Measurements from ENCODE around the gene LEPR. TPM values are rescaled to one million over a fixed set of nuclear protein-coding genes. Genes with fewer than 3 reads are reported as not detected.
A peak's percentile ranks its signal among the peaks of the same experiment; 100 is the strongest.

Gene LEPR
- total RNA-seq, 4 donors from 2014 or later = 28.2 to 108 (median 43.7) TPM

GRCh38 chr1:65435987-65436386 is 15.5 kb downstream of the LEPR start:
- Histone ChIP-seq H3K36me3 (peaks cover 0 to 31% (median 0%) of the 10 kb centered on the region in 3 donors), H3K9me3 (no peaks in the 10 kb centered on the region), H3K4me1 (peaks cover 0 to 14% (median 3%) of the 10 kb centered on the region in 4 donors), H3K4me3 (no peak overlapping the region), H3K27me3 (no peaks in the 10 kb centered on the region), H3K27ac (peak overlapping the region in 2 of 4 donors; percentile 11 to 20)
- DNase-seq (ENCODE audit: low spot score in 2 of 2) = no peak
- TF ChIP-seq POLR2A (IDR thresholded peaks at IDR 0.05) (no peak), EP300 (IDR thresholded peaks at IDR 0.05) (no peak), CTCF (IDR thresholded peaks at IDR 0.05) (no peak)
- 54 to 58% methylated on average over 2 of the region's 2 CpGs for WGBS, 2 donors

GRCh38 chr1:65437616-65438015 is 17.1 kb downstream of the LEPR start:
- no peak overlapping the region for H3K4me3 ChIP-seq
- H3K9me3 ChIP-seq = no peaks in the 10 kb centered on the region
- H3K36me3 ChIP-seq = peaks cover 0 to 21% (median 0%) of the 10 kb centered on the region in 3 donors
- H3K4me1 ChIP-seq = peaks cover 0 to 4% (median 0%) of the 10 kb centered on the region in 4 donors
- no peak overlapping the region for H3K27ac ChIP-seq
- no peaks in the 10 kb centered on the region for H3K27me3 ChIP-seq
- DNase-seq (ENCODE audit: low spot score in 2 of 2) = no peak
- 93 to 95% methylated on average over 7 of the region's 7 CpGs for WGBS, 2 donors
- no peak for TF ChIP-seq POLR2A (IDR thresholded peaks at IDR 0.05)
- TF ChIP-seq CTCF (IDR thresholded peaks at IDR 0.05) = no peak
- TF ChIP-seq EP300 (IDR thresholded peaks at IDR 0.05) = no peak

GRCh38 chr1:65440322-65440900 is 19.9 kb downstream of the LEPR start:
- 87 to 91% methylated on average over 12 of the region's 12 CpGs for WGBS, 2 donors

GRCh38 chr1:65440915-65441314 is 20.4 kb downstream of the LEPR start:
- Histone ChIP-seq H3K27me3 (no peaks in the 10 kb centered on the region), H3K4me3 (no peak overlapping the region), H3K36me3 (peaks cover 0 to 7% (median 0%) of the 10 kb centered on the region in 3 donors), H3K27ac (no peak overlapping the region), H3K9me3 (no peaks in the 10 kb centered on the region), H3K4me1 (no peaks in the 10 kb centered on the region)
- TF ChIP-seq POLR2A (IDR thresholded peaks at IDR 0.05) (no peak), EP300 (IDR thresholded peaks at IDR 0.05) (no peak), CTCF (IDR thresholded peaks at IDR 0.05) (no peak)
- DNase-seq (ENCODE audit: low spot score in 2 of 2) = no peak
- WGBS, 2 donors = 67 to 74% methylated on average over 1 of the region's 1 CpG

More at GRCh38 chr1:65440322-65440900, 19.9 kb downstream of the LEPR start:
- Histone ChIP-seq H3K4me1 (peaks cover 0 to 4% (median 0%) of the 10 kb centered on the region in 4 donors), H3K9me3 (no peaks in the 10 kb centered on the region), H3K27me3 (no peaks in the 10 kb centered on the region), H3K36me3 (peaks cover 0 to 7% (median 0%) of the 10 kb centered on the region in 3 donors), H3K4me3 (no peak overlapping the region), H3K27ac (no peak overlapping the region)
- TF ChIP-seq CTCF (IDR thresholded peaks at IDR 0.05) = no peak
- TF ChIP-seq EP300 (IDR thresholded peaks at IDR 0.05) = no peak
- TF ChIP-seq POLR2A (IDR thresholded peaks at IDR 0.05) = no peak
- no peak for DNase-seq (ENCODE audit: low spot score in 2 of 2)

GRCh38 chr1:65441464-65441863 is 21.0 kb downstream of the LEPR start:
- no peak overlapping the region for H3K27ac ChIP-seq
- TF ChIP-seq POLR2A (IDR thresholded peaks at IDR 0.05) = no peak
- TF ChIP-seq EP300 (IDR thresholded peaks at IDR 0.05) = no peak
- TF ChIP-seq CTCF (IDR thresholded peaks at IDR 0.05) = no peak
- WGBS, 2 donors = 72 to 73% methylated on average over 3 of the region's 3 CpGs
- no peaks in the 10 kb centered on the region for H3K4me1 ChIP-seq
- H3K36me3 ChIP-seq = peaks cover 0 to 7% (median 0%) of the 10 kb centered on the region in 3 donors
- no peak for DNase-seq (ENCODE audit: low spot score in 2 of 2)
- no peak overlapping the region for H3K4me3 ChIP-seq
- no peaks in the 10 kb centered on the region for H3K27me3 ChIP-seq
- H3K9me3 ChIP-seq = no peaks in the 10 kb centered on the region

All from tibial nerve (tissue), 4 donors.